ENCODE results near the gene GALT.

Gene GALT

DNA sequence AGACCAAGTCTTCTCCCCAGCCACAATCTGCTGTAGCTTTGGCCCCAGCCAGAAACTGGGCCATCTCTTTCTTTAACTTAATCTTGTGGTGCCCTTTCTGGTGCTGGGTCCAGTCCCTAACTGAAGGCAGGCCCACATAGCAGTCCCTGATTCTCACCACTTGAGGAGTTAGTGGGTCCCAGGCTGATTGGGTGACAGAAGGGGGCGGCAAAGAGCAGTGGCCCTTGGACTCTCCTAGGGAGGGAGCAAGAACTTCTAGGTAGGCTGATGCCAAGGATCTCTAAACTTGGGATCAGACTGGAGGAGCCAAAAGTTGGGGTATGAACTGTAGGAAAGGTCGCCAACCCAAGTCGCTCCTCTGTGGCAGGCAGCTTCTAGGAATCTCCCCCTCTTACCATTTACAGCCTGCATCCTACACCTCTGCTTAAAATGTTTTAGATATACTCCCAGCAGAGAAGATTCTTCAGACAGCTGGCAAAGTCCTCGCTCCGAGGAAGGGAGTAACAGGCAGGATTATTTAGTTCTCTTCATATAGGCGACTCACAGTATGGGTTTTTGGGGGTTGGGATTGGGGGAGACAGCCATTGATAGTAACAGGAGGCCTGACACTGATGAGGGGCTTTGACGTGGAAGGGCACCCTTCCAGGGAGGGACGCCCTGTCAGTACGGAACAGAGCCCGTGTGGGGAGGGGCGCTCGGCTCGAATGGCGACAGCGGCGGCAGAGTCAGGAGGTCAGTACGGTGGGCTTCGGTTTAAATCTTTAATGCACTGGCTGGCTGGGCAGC is 18.0 kb downstream of the GALT start:
- in situ Hi-C loops (cut with HindIII; ENCODE audit: low pct_ligation_motif_present, low sequenced_read_pairs) = no loop called here
- no peaks in the 10 kb centered on the region for H3K27me3 ChIP-seq (replicated peaks)
- TF ChIP-seq, protein P1, sequence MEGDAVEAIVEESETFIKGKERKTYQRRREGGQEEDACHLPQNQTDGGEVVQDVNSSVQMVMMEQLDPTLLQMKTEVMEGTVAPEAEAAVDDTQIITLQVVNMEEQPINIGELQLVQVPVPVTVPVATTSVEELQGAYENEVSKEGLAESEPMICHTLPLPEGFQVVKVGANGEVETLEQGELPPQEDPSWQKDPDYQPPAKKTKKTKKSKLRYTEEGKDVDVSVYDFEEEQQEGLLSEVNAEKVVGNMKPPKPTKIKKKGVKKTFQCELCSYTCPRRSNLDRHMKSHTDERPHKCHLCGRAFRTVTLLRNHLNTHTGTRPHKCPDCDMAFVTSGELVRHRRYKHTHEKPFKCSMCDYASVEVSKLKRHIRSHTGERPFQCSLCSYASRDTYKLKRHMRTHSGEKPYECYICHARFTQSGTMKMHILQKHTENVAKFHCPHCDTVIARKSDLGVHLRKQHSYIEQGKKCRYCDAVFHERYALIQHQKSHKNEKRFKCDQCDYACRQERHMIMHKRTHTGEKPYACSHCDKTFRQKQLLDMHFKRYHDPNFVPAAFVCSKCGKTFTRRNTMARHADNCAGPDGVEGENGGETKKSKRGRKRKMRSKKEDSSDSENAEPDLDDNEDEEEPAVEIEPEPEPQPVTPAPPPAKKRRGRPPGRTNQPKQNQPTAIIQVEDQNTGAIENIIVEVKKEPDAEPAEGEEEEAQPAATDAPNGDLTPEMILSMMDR (IDR thresholded peaks at IDR 0.05; ENCODE audit: low read depth, low read length, missing control alignments) = peak; percentile 99
- H3K4me3 ChIP-seq (ENCODE audit: low read depth, low read length) = peak overlapping the region; percentile 63
- no peak overlapping the region for H3K27ac ChIP-seq
- peak; percentile 72 for DNase-seq
- H3K36me3 ChIP-seq (replicated peaks) = no peaks in the 10 kb centered on the region

DNA sequence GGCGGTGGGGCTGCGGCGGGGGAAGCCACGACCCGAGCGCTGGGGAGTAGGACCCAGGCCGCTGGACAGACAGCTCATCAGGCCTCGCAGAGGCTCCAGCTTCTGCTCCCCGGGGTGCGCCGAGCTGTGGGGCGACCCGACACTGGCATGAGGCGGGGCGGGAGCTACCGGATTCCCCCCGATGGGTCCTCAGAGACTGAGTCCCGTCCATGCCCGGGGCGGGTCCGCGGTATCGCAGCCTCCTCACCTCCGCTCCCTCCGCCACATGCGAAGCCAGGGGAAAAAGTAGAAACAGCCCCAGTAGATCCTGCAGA is 18.5 kb downstream of the GALT start:
- H3K27ac ChIP-seq = no peak overlapping the region
- peak overlapping the region; percentile 63 for H3K4me3 ChIP-seq (ENCODE audit: low read depth, low read length)
- in situ Hi-C loops (cut with HindIII; ENCODE audit: low pct_ligation_motif_present, low sequenced_read_pairs) = no loop called here
- H3K36me3 ChIP-seq (replicated peaks) = no peaks in the 10 kb centered on the region
- H3K27me3 ChIP-seq (replicated peaks) = no peaks in the 10 kb centered on the region
- TF ChIP-seq, protein P1 (IDR thresholded peaks at IDR 0.05; ENCODE audit: low read depth, low read length, missing control alignments) = no peak
- DNase-seq = no peak

- in situ Hi-C loops (cut with HindIII; ENCODE audit: low pct_ligation_motif_present, low sequenced_read_pairs) = no loop called here
- no peaks in the 10 kb centered on the region for H3K27me3 ChIP-seq (replicated peaks)
- peak overlapping the region; percentile 84 for H3K27ac ChIP-seq
- no peaks in the 10 kb centered on the region for H3K36me3 ChIP-seq (replicated peaks)
- peak overlapping the region; percentile 84 for H3K4me3 ChIP-seq (ENCODE audit: low read depth, low read length)
- TF ChIP-seq, protein P1 (IDR thresholded peaks at IDR 0.05; ENCODE audit: low read depth, low read length, missing control alignments) = no peak
- peak; percentile 89 for DNase-seq
Measured at GRCh38 chr9:34665381-34666250, 19.1 kb downstream of the GALT start.

GRCh38 chr9:34669809-34670562 is 23.5 kb downstream of the GALT start:
- no peak overlapping the region for H3K4me3 ChIP-seq (ENCODE audit: low read depth, low read length)
- TF ChIP-seq, protein P1 (IDR thresholded peaks at IDR 0.05; ENCODE audit: low read depth, low read length, missing control alignments) = no peak
- in situ Hi-C loops (cut with HindIII; ENCODE audit: low pct_ligation_motif_present, low sequenced_read_pairs) = no loop called here
- H3K27ac ChIP-seq = no peak overlapping the region
- H3K27me3 ChIP-seq (replicated peaks) = no peaks in the 10 kb centered on the region
- DNase-seq = no peak
- H3K36me3 ChIP-seq (replicated peaks) = no peaks in the 10 kb centered on the region

DNA sequence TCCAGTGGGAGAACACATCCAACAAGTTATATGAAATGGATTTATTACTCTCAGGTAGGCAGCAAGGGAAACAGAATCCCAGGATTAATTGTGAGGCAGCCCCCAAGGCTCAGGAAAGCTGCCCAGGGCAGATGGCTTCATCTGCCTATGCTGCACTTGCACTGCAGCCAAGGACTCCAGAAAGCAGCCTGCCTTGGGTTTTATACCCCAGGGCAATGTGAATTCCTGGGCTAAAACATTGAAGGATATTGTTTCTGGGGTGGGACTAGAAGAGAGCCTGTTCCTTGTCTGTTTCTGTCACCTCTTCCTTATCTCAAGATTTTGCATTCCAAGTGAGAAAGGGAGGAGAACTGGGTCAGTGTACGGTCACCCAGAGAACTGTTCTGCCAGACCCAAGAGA is 24.8 kb downstream of the GALT start:
- Histone ChIP-seq H3K27ac (no peak overlapping the region), H3K36me3 (replicated peaks) (no peaks in the 10 kb centered on the region), H3K4me3 (ENCODE audit: low read depth, low read length) (no peak overlapping the region), H3K27me3 (replicated peaks) (no peaks in the 10 kb centered on the region)
- TF ChIP-seq, protein P1 (IDR thresholded peaks at IDR 0.05; ENCODE audit: low read depth, low read length, missing control alignments) = no peak
- no peak for DNase-seq
- in situ Hi-C loops (cut with HindIII; ENCODE audit: low pct_ligation_motif_present, low sequenced_read_pairs) = no loop called here

All from brain microvascular endothelial cell (primary cell).